HEK293 (cell line): ENCODE results near the gene TNFRSF1A.

Experiments used
- CTCF ChIA-PET: fragments of 350-600 bp; formaldehyde crosslinking; extraction: SDS; loops from one replicate; lab custom pipeline; 2021; ENCODE audit warnings: antibody characterized with exemption; lab: Yijun Ruan, JAX
- POLR2A ChIA-PET: fragments of 300-600 bp; formaldehyde crosslinking; extraction: SDS; loops from one replicate; lab custom pipeline; 2020; ENCODE audit warnings: antibody characterized with exemption, inconsistent platforms; lab: Yijun Ruan, JAX
- H3K27ac ChIP-seq: fragments of 200-500 bp; sonication (Bioruptor generic); 2 replicates; pipeline ENCODE4 v1.5.1; 2014; ENCODE audit warnings: low read depth, low read length, control low read depth, inconsistent platforms; ENCODE audit errors: extremely low read depth
- H3K36me3 ChIP-seq, 2 experiments: fragments of 200-500 bp in 1 of 2; sonication (Bioruptor generic) in 1 of 2; 1 replicate in 1 of 2; 2 replicates in 1 of 2; pipeline ENCODE4 v1.5.1; 2014 to 2017; ENCODE audit warnings: inconsistent platforms in 2 of 2, low read length in 2 of 2; ENCODE audit not compliant: control insufficient read depth in 2 of 2, insufficient read depth in 1 of 2
- H3K4me1 ChIP-seq: fragments of 200-500 bp; sonication (Bioruptor generic); 2 replicates; pipeline ENCODE4 v1.5.1; 2014; ENCODE audit warnings: mild to moderate bottlenecking, low read length, inconsistent platforms; ENCODE audit not compliant: control insufficient read depth, insufficient read depth
- H3K4me3 ChIP-seq: 2 replicates; pipeline ENCODE4 v1.5.1; 2011; ENCODE audit warnings: low read depth, mild to moderate bottlenecking, control low read depth, low read length, moderate library complexity
- H3K9me3 ChIP-seq: fragments of 200-500 bp; sonication (Bioruptor generic); 2 replicates; pipeline ENCODE4 v1.5.1; 2014; ENCODE audit warnings: low read depth, low read length, inconsistent platforms; ENCODE audit not compliant: control insufficient read depth, insufficient read depth
- EGR2 ChIP-seq: fragments of 450-650 bp; formaldehyde crosslinking; IDR thresholded peaks from 2 replicates; pipeline ENCODE4 v1.5.1; 2016; ENCODE audit warnings: low read depth, missing biosample characterization, missing genetic modification characterization
- KLF7 ChIP-seq: fragments of 450-650 bp; formaldehyde crosslinking; IDR thresholded peaks from 2 replicates; pipeline ENCODE4 v1.5.1; 2016; ENCODE audit warnings: missing biosample characterization, missing genetic modification characterization, borderline replicate concordance
- MZF1 ChIP-seq: fragments of 450-650 bp; formaldehyde crosslinking; IDR thresholded peaks from 2 replicates; pipeline ENCODE4 v1.5.1; 2017; ENCODE audit warnings: missing biosample characterization, missing genetic modification characterization, borderline replicate concordance
- PRDM1 ChIP-seq: fragments of 450-650 bp; formaldehyde crosslinking; IDR thresholded peaks from 2 replicates; pipeline ENCODE4; 2016; ENCODE audit warnings: missing biosample characterization, missing genetic modification characterization
- ZBTB7A ChIP-seq: fragments of 450-650 bp; formaldehyde crosslinking; IDR thresholded peaks from 2 replicates; pipeline ENCODE4 v1.5.1; 2016; ENCODE audit warnings: low read depth, missing biosample characterization, missing genetic modification characterization
- ZEB2 ChIP-seq: fragments of 450-650 bp; formaldehyde crosslinking; IDR thresholded peaks from 2 replicates; pipeline ENCODE4 v1.5.1; 2016; ENCODE audit warnings: missing biosample characterization, missing genetic modification characterization
- ZIC2 ChIP-seq: fragments of 450-650 bp; formaldehyde crosslinking; IDR thresholded peaks from 2 replicates; pipeline ENCODE4 v1.5.1; 2016; ENCODE audit warnings: missing biosample characterization, missing genetic modification characterization
- ZNF121 ChIP-seq: fragments of 450-650 bp; formaldehyde crosslinking; IDR thresholded peaks from 2 replicates; pipeline ENCODE4 v1.5.1; 2016; ENCODE audit warnings: missing biosample characterization, missing genetic modification characterization
- ZNF140 ChIP-seq: fragments of 450-650 bp; formaldehyde crosslinking; IDR thresholded peaks from 2 replicates; pipeline ENCODE4 v1.5.1; 2016; ENCODE audit warnings: missing biosample characterization, missing genetic modification characterization
- ZNF2 ChIP-seq: fragments of 450-650 bp; formaldehyde crosslinking; IDR thresholded peaks from 2 replicates; pipeline ENCODE4 v1.5.1; 2016; ENCODE audit warnings: missing biosample characterization, missing genetic modification characterization
- ZNF239 ChIP-seq: fragments of 450-650 bp; formaldehyde crosslinking; IDR thresholded peaks from 2 replicates; pipeline ENCODE4 v1.5.1; 2016; ENCODE audit warnings: missing biosample characterization, missing genetic modification characterization
- ZNF24 ChIP-seq: fragments of 450-650 bp; formaldehyde crosslinking; IDR thresholded peaks from 2 replicates; pipeline ENCODE4 v1.5.1; 2016; ENCODE audit warnings: missing biosample characterization, missing genetic modification characterization
- ZNF341 ChIP-seq: fragments of 450-650 bp; formaldehyde crosslinking; IDR thresholded peaks from 2 replicates; pipeline ENCODE4; 2016; ENCODE audit warnings: low read depth, missing biosample characterization, missing genetic modification characterization
- ZNF530 ChIP-seq: fragments of 450-650 bp; formaldehyde crosslinking; IDR thresholded peaks from 2 replicates; pipeline ENCODE4 v1.5.1; 2016; ENCODE audit warnings: low read depth, missing biosample characterization, missing genetic modification characterization
- ZNF560 ChIP-seq: fragments of 450-650 bp; formaldehyde crosslinking; IDR thresholded peaks from 2 replicates; pipeline ENCODE4 v1.5.1; 2017; ENCODE audit warnings: missing biosample characterization, missing genetic modification characterization, borderline replicate concordance
- ZNF600 ChIP-seq: fragments of 450-650 bp; formaldehyde crosslinking; IDR thresholded peaks from 2 replicates; pipeline ENCODE4 v1.5.1; 2016; ENCODE audit warnings: missing biosample characterization, missing genetic modification characterization
- ZNF843 ChIP-seq: fragments of 450-650 bp; formaldehyde crosslinking; IDR thresholded peaks from 2 replicates; pipeline ENCODE4 v1.5.1; 2016; ENCODE audit warnings: missing biosample characterization, missing genetic modification characterization
- TF ChIP-seq, protein P1 (sequence below): fragments of 450-650 bp; formaldehyde crosslinking; IDR thresholded peaks from 2 replicates; pipeline ENCODE4 v1.5.1; 2016; ENCODE audit warnings: missing biosample characterization, missing genetic modification characterization, low read depth
- TF ChIP-seq, protein P2 (sequence below): fragments of 450-650 bp; formaldehyde crosslinking; IDR thresholded peaks from 2 replicates; pipeline ENCODE4 v1.5.1; 2016; ENCODE audit warnings: missing biosample characterization, missing genetic modification characterization, borderline replicate concordance

Gene TNFRSF1A

DNA sequence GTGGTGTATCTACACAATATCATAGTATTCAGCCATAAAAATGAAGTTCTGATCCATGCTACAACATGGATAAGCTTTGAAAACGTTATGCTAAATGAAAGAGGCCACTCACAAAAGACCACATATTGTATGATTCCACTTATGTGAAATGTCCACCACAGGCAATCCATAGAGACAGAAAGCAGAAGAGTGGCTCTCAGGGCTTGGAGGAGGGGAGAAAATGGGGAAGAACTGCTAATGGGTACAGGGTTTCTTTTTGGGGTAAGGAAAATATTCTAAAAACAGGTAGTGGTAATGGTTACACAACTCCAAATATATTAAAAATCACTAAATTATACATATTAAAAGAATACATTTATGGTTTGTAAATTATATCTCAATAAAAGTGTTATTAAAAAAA lies 17.0 kb upstream of the TNFRSF1A start:
- no peak for TF ChIP-seq KLF7
- TF ChIP-seq ZNF843 (tag by site-specific recombination), result no peak
- no peak for TF ChIP-seq MZF1 (tag by site-specific recombination)
- no peak for TF ChIP-seq ZNF121 (tag by site-specific recombination)
- TF ChIP-seq EGR2 (tag by site-specific recombination), result no peak
- no peak overlapping the region for H3K27ac ChIP-seq
- no peaks in the 10 kb centered on the region for H3K9me3 ChIP-seq
- CTCF ChIA-PET, result interaction anchor here (0.7 to 1.2 kb wide), 2 partner anchors 34 to 39 kb away, joined by 3 read pairs; no protein-coding TSS in a partner anchor
- no peak overlapping the region for H3K4me3 ChIP-seq
- POLR2A ChIA-PET, result interaction anchor here (0.7 to 1.3 kb wide), 2 partner anchors 111 to 142 kb away, joined by 4 to 6 read pairs; partner anchors contain the start of gene VAMP1
- no peaks in the 10 kb centered on the region for H3K36me3 ChIP-seq
- peaks cover 4% of the 10 kb centered on the region for H3K4me1 ChIP-seq

DNA sequence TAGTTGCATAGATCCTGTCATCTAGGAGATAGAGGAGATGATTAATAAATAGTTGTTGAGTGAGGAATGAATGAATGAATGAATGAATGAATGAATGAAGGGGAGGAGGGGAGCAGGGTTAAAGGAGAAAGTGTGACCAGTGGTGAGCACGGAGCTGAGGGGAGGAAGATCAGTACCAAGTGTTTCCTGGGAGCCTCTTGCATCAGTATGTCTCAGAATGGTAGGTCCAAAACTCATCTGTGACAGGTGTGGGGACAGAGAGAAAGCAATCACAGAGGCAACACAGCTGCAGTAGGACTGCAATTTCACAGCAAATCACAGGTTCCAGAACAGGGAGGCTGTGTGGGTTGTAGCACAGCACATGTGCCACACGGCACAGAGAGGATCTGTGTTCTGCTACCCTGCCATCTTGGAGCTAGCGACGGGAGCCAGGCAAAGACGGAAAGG lies 14.5 kb upstream of the TNFRSF1A start:
- H3K36me3 ChIP-seq, result no peaks in the 10 kb centered on the region
- H3K4me3 ChIP-seq, result no peak overlapping the region
- no peaks in the 10 kb centered on the region for H3K4me1 ChIP-seq
- ChIA-PET CTCF (interaction anchor here (0.7 to 1.7 kb wide), 8 partner anchors 11 to 109 kb away, joined by 3 to 6 read pairs (median 4); no protein-coding TSS in a partner anchor), POLR2A (interaction anchor here (1.2 to 1.8 kb wide), 2 partner anchors 13 to 114 kb away, joined by 4 to 5 read pairs; partner anchors contain the start of gene VAMP1)
- TF ChIP-seq ZNF600 (tag by site-specific recombination), result 0 out of 2 replicates have a peak, but pooled peaks have one; percentile 23
- no peak for TF ChIP-seq ZIC2 (tag by site-specific recombination)
- no peak for TF ChIP-seq ZNF560 (tag by site-specific recombination)
- TF ChIP-seq, protein P1, sequence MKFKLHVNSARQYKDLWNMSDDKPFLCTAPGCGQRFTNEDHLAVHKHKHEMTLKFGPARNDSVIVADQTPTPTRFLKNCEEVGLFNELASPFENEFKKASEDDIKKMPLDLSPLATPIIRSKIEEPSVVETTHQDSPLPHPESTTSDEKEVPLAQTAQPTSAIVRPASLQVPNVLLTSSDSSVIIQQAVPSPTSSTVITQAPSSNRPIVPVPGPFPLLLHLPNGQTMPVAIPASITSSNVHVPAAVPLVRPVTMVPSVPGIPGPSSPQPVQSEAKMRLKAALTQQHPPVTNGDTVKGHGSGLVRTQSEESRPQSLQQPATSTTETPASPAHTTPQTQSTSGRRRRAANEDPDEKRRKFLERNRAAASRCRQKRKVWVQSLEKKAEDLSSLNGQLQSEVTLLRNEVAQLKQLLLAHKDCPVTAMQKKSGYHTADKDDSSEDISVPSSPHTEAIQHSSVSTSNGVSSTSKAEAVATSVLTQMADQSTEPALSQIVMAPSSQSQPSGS (tag by site-specific recombination), result no peak
- TF ChIP-seq ZNF140 (tag by site-specific recombination), result no peak
- peak; percentile 87 for TF ChIP-seq ZNF24
- no peaks in the 10 kb centered on the region for H3K9me3 ChIP-seq
- no peak overlapping the region for H3K27ac ChIP-seq

DNA sequence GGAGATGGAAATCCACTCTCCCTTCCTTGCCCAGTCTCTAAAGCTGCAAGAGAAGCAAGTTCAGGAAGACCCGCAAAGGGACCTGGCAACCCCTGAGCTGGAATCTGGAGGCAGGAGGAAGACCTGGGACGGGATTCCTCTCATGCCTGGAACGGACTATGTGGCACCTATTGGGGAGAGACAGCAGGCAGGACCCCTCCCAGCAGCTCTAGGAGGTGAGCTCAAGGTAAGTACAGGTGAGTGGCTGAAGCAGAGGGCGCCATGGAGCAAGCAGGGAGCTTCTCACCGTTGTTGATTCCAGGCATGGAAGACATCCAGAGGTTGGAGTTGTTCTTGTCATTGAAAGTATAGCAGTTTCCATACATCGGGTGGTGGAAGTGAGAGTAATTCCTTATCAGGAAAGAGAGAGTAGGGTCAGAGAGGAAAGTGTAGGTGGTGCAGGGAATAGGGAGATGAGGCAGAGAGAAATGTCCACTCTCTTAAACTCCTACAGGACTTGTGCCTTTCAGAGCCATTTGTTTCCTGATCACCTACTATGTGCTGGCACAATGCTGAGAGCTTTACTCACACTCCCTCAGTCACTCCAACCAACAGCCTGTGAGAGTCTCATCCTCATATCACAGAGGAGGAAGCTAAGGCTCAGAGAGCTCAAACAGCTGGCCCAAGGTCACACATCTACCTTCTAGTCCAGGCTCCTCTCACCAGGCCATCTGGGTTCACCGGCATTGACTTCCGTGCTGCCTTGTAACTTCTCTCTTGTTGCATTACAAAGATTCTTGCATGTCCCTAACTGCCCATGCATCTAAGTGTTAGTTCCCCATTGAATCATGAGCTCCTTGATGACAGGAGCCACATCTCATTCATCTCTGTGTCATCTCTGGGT lies 13.9 kb upstream of the TNFRSF1A start:
- CTCF ChIA-PET, result interaction anchor here (0.6 to 1.7 kb wide), 11 partner anchors 10 to 362 kb away, joined by 3 to 6 read pairs (median 4); no protein-coding TSS in a partner anchor
- no peaks in the 10 kb centered on the region for H3K9me3 ChIP-seq
- POLR2A ChIA-PET, result interaction anchor here (1.2 to 1.8 kb wide), 2 partner anchors 12 to 115 kb away, joined by 4 to 5 read pairs; partner anchors contain the start of gene VAMP1
- TF ChIP-seq ZNF24 (no peak), PRDM1 (tag by site-specific recombination) (peak; percentile 97)
- TF ChIP-seq, all 188 proteins: peak for 1
- H3K27ac ChIP-seq, result no peak overlapping the region
- H3K4me3 ChIP-seq, result no peak overlapping the region
- H3K4me1 ChIP-seq, result no peaks in the 10 kb centered on the region
- no peaks in the 10 kb centered on the region for H3K36me3 ChIP-seq

DNA sequence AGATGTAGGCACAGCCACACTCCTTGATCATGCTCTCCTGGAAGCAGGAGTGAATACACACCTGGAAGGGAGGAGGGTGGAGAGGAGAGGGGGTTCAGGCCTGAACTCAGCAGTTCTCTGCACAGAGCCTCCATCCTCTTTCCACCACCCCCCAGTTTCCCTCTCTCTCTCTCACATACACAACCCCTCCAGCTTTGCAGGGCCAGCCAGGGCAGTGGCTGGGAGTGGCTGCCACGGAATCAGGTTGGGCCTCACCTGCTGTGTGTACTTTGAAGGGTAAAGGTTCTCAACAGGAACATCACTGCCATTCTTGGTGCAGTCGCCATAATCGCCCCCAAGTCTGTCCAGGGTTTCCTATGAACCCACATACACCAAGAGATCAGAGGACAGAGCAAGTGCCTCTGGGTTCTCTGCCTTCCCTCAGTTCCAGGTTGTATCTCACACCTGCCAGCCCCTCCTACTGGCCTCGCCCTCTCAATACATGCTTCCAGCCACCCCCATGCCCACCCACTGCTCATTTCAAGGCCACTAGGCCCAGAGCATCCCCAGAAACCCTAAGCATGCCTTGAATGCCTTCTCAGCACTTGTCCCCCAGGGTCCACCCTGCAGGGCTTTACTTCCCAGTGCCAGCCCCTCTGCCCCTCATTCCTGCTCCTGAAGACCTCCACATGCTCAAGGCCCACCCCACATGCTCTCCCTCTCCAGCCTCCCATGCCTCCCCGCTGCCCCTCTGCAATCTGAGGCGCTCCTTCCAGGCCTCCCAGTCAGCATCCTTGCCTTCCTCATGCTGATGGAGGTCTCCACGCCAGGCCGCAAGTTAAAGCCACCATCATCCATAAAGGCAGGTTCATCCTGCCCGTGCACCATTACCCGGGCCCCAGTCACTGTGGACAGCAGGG lies 12.9 kb upstream of the TNFRSF1A start:
- Histone ChIP-seq H3K4me3 (no peak overlapping the region), H3K27ac (no peak overlapping the region), H3K9me3 (no peaks in the 10 kb centered on the region), H3K36me3 (no peaks in the 10 kb centered on the region), H3K4me1 (no peaks in the 10 kb centered on the region)
- ChIA-PET POLR2A (interaction anchor here (1.2 to 1.8 kb wide), 2 partner anchors 11 to 116 kb away, joined by 4 to 5 read pairs; partner anchors contain the start of gene VAMP1), CTCF (interaction anchor here (0.6 to 0.8 kb wide), 4 partner anchors 9 to 361 kb away, joined by 3 to 6 read pairs (median 4); no protein-coding TSS in a partner anchor)
- no peak for TF ChIP-seq ZEB2 (tag by site-specific recombination)
- no peak for TF ChIP-seq ZNF2 (tag by site-specific recombination)
- TF ChIP-seq ZBTB7A (tag by site-specific recombination), result no peak
- TF ChIP-seq ZNF530, result no peak
- TF ChIP-seq EGR2 (tag by site-specific recombination), result peak; percentile 27; the same call in 1 of the 2 replicates
- TF ChIP-seq, protein P2, sequence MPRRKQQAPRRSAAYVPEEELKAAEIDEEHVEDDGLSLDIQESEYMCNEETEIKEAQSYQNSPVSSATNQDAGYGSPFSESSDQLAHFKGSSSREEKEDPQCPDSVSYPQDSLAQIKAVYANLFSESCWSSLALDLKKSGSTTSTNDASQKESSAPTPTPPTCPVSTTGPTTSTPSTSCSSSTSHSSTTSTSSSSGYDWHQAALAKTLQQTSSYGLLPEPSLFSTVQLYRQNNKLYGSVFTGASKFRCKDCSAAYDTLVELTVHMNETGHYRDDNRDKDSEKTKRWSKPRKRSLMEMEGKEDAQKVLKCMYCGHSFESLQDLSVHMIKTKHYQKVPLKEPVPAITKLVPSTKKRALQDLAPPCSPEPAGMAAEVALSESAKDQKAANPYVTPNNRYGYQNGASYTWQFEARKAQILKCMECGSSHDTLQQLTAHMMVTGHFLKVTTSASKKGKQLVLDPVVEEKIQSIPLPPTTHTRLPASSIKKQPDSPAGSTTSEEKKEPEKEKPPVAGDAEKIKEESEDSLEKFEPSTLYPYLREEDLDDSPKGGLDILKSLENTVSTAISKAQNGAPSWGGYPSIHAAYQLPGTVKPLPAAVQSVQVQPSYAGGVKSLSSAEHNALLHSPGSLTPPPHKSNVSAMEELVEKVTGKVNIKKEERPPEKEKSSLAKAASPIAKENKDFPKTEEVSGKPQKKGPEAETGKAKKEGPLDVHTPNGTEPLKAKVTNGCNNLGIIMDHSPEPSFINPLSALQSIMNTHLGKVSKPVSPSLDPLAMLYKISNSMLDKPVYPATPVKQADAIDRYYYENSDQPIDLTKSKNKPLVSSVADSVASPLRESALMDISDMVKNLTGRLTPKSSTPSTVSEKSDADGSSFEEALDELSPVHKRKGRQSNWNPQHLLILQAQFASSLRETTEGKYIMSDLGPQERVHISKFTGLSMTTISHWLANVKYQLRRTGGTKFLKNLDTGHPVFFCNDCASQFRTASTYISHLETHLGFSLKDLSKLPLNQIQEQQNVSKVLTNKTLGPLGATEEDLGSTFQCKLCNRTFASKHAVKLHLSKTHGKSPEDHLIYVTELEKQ (tag by site-specific recombination), result no peak
- no peak for TF ChIP-seq ZNF239 (tag by site-specific recombination)
- 0 out of 2 replicates have a peak, but pooled peaks have one; percentile 29 for TF ChIP-seq ZNF341
